Esophagus squamous epithelium (tissue), 5 donors: ENCODE data around the gene RDH5. TPM values are rescaled to one million over a fixed set of nuclear protein-coding genes. Genes with fewer than 3 reads are reported as not detected.

Experiments used
- DNase-seq: peaks from one replicate; lab custom pipeline; 2025; lab: John Stamatoyannopoulos, UW
- H3K27ac ChIP-seq, 4 donors: fragments of 200-600 bp; sonication (generic); one replicate each; pipeline ENCODE4 v1.5.1; 2016 to 2019; ENCODE audit warnings: mild to moderate bottlenecking in 1 of 4
- H3K27me3 ChIP-seq, 4 donors: fragments of 200-600 bp; sonication (generic); 1 replicate in 3 of 4; 2 replicates in 1 of 4; pipeline versions ENCODE4 v1.5.1 to v1.6.0; 2017 to 2021; ENCODE audit warnings: antibody characterized with exemption in 1 of 4
- H3K36me3 ChIP-seq, 3 donors: fragments of 200-600 bp; sonication (generic); one replicate each; pipeline ENCODE4 v1.5.1; 2016 to 2019
- H3K4me1 ChIP-seq, 3 donors: fragments of 200-600 bp; sonication (generic); one replicate each; pipeline ENCODE4 v1.5.1; 2017 to 2019
- H3K4me3 ChIP-seq, 4 donors: fragments of 200-600 bp; sonication (generic); 1 replicate in 3 of 4; 2 replicates in 1 of 4; pipeline ENCODE4 v1.5.1; 2016 to 2019; ENCODE audit warnings: mild to moderate bottlenecking in 2 of 4, moderate library complexity in 1 of 4
- H3K9me3 ChIP-seq, 3 donors: fragments of 200-600 bp; sonication (generic); one replicate each; pipeline ENCODE4 v1.5.1; 2016 to 2019
- CTCF ChIP-seq, 6 experiments: fragments of 450-650 bp in 4 of 6; fragments of 200-600 bp in 2 of 6; sonication (generic) in 2 of 6; IDR thresholded peaks; one replicate each; pipeline ENCODE4 v1.5.1; 2016 to 2019; ENCODE audit warnings: antibody characterized with exemption in 6 of 6, mild to moderate bottlenecking in 4 of 6, moderate library complexity in 4 of 6
- POLR2A ChIP-seq, 4 donors: fragments of 450-650 bp; IDR thresholded peaks; one replicate each; pipeline ENCODE4 v1.6.1; 2017; ENCODE audit warnings: antibody characterized with exemption in 4 of 4, mild to moderate bottlenecking in 4 of 4, moderate library complexity in 3 of 4
- WGBS, 2 donors: methylation state at CpG; one replicate each; pipeline ENCODE4 v1.1.5; 2018; 5-methylcytosine and 5-hydroxymethylcytosine counted together
- intact Hi-C: fragments of 100-400 bp; cut with DNase I; formaldehyde crosslinking; loops from one replicate; pipeline ENCODE4 v1.15.0; 2022
- total RNA-seq, 4 donors: library from RNA; depleted of rRNA; stranded (reverse); fragments of >200 nt; gene quantifications; one replicate each; pipeline ENCODE4 v1.1.0, GENCODE V29; 2016
- donor health status: DM: yes; HTN: yes; CAD: no.

Gene RDH5
- total RNA-seq, 4 donors from 2014 or later, result 1.3 to 13.5 (median 4.1) TPM

- peak overlapping the region in 2 of 4 donors; percentile 64 to 77 for H3K27ac ChIP-seq
- H3K36me3 ChIP-seq, result peaks cover 0 to 10% (median 0%) of the 10 kb centered on the region in 3 donors
- no peaks in the 10 kb centered on the region for H3K9me3 ChIP-seq
- peak overlapping the region; percentile 36 to 82 (median 62) for H3K4me3 ChIP-seq
- H3K27me3 ChIP-seq, result peaks cover 0 to 16% (median 0%) of the 10 kb centered on the region in 4 donors
- intact Hi-C loops, result loop anchor here (5.0 kb wide), 1 partner anchor 198 kb away; no protein-coding TSS in a partner anchor
- TF ChIP-seq POLR2A (IDR thresholded peaks at IDR 0.05) (no peak), CTCF (IDR thresholded peaks at IDR 0.05) (no peak)
- DNase-seq, result no peak
- peaks cover 13 to 37% (median 20%) of the 10 kb centered on the region in 3 donors for H3K4me1 ChIP-seq
- 11 to 29% methylated on average over 4 to 7 of the region's 11 CpGs for WGBS, 2 donors
Measured at GRCh38 chr12:55744340-55745030, 24.3 kb downstream of the RDH5 start.

- no peak for DNase-seq
Measured at GRCh38 chr12:55745361-55746173, 25.4 kb downstream of the RDH5 start.

GRCh38 chr12:55746174-55746912 lies 26.1 kb downstream of the RDH5 start:
- WGBS, 2 donors, result 52 to 55% methylated on average over 3 of the region's 3 CpGs

More at GRCh38 chr12:55745361-55746173, 25.4 kb downstream of the RDH5 start:
- H3K27ac ChIP-seq, result peak overlapping the region in 3 of 4 donors; percentile 18 to 52 (median 41)
- peaks cover 0 to 19% (median 0%) of the 10 kb centered on the region in 3 donors for H3K36me3 ChIP-seq
- no peak for TF ChIP-seq CTCF (IDR thresholded peaks at IDR 0.05)
- no peak for TF ChIP-seq POLR2A (IDR thresholded peaks at IDR 0.05)
- WGBS, 2 donors, result 24 to 35% methylated on average over 11 to 12 of the region's 13 CpGs
- intact Hi-C loops, result no loop called here
- peaks cover 13 to 37% (median 20%) of the 10 kb centered on the region in 3 donors for H3K4me1 ChIP-seq
- H3K27me3 ChIP-seq, result peaks cover 0 to 16% (median 0%) of the 10 kb centered on the region in 4 donors
- no peaks in the 10 kb centered on the region for H3K9me3 ChIP-seq
- peak overlapping the region in 2 of 4 donors; percentile 5 to 28 for H3K4me3 ChIP-seq

GRCh38 chr12:55746913-55747231 lies 26.7 kb downstream of the RDH5 start:
- no peak overlapping the region for H3K4me3 ChIP-seq
- no peak overlapping the region for H3K27ac ChIP-seq
- peaks cover 13 to 37% (median 20%) of the 10 kb centered on the region in 3 donors for H3K4me1 ChIP-seq
- H3K36me3 ChIP-seq, result peaks cover 1 to 32% (median 4%) of the 10 kb centered on the region in 3 donors
- TF ChIP-seq POLR2A (IDR thresholded peaks at IDR 0.05) (no peak), CTCF (IDR thresholded peaks at IDR 0.05) (no peak)
- intact Hi-C loops, result no loop called here
- no peaks in the 10 kb centered on the region for H3K9me3 ChIP-seq
- peaks cover 0 to 16% (median 0%) of the 10 kb centered on the region in 4 donors for H3K27me3 ChIP-seq
- DNase-seq, result no peak

More at GRCh38 chr12:55746174-55746912, 26.1 kb downstream of the RDH5 start:
- Histone ChIP-seq H3K4me3 (peak overlapping the region in 1 of 4 donors; percentile 28), H3K4me1 (peaks cover 13 to 37% (median 20%) of the 10 kb centered on the region in 3 donors), H3K9me3 (no peaks in the 10 kb centered on the region), H3K27me3 (peaks cover 0 to 16% (median 0%) of the 10 kb centered on the region in 4 donors), H3K27ac (peak overlapping the region in 2 of 4 donors; percentile 41 to 52), H3K36me3 (peaks cover 0 to 27% (median 0%) of the 10 kb centered on the region in 3 donors)
- intact Hi-C loops, result no loop called here
- TF ChIP-seq POLR2A (IDR thresholded peaks at IDR 0.05), result no peak
- no peak for TF ChIP-seq CTCF (IDR thresholded peaks at IDR 0.05)
- no peak for DNase-seq
